CD1c-positive myeloid dendritic cell (primary cell): ENCODE results near the gene ASTN1.

Source experiments
- DNase-seq: peaks from one replicate; pipeline ENCODE4 v3.0.0-alpha.2; 2016; ENCODE audit errors: extremely low spot score

The ASTN1 gene

DNA sequence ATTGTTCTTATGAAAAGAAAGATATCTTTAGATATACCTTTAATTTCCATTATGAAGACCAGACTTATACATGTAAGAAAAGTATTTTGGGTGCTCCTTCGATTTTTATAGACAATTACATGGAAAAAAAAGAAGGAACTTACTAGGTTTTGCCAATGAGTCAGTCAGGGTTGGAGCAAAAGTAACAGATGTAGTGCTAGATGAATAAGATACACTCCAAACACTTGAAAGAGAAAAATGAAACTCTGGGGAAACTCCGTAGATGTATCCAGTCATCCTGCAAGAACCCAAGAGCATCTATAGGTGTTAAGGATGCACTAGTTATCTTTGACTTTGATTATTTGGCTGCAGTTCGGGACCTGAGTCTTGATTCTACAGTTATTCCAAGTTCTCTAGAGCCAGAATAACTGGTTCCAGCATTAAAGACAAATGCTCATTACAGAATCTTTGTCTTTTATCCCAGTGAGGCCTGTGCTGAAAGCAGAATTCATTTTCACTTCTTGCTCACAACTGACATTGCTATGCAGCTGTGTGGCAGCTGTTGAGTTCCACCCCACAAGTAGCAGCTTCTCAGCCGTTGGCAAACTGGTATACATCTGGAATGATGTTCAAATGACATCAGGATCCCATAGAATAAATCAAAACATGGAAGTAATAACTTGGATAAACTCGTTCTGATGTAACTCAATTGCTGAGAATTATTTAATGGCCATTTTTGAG lies 326.1 kb downstream of the ASTN1 start:
- no peak for DNase-seq

DNA sequence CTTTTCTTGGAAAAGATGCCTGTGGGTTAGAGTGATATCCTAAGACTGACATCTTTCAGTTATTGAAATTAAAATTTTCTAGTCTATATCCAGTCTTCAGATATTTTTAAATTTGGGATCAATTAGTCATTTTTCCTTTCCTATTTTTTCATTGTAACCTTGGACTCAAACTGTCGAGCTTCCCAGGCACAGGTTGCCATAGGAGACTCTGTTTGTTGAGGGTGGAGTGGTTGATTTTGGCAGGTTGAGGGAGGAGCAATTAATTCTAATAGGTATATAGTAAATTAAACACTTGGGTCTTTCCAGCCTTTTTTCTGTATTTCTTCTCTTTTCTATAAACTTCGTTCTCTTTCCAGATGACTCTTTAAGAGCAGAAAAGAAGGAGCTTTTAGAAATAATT lies 326.8 kb downstream of the ASTN1 start:
- DNase-seq: no peak

DNA sequence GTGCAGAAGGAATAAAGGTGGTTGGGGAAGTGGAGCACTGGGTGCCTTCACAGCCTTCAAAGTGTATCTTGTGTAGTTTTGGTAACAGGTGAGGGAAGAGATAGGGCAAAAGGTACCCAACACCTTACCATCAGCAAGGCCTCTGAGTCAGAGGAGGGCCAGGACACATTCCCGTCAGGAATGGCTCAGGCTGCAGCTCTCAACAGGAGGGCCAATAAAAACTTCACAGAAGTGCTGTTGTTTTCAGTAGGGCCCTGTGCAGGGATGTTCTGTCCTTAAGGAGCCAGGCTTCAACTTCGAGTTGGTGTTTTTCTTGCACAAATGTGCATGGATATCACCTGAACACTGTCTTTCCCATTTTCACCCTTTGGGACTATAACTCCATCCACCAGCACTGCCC lies 333.4 kb downstream of the ASTN1 start:
- no peak for DNase-seq

DNA sequence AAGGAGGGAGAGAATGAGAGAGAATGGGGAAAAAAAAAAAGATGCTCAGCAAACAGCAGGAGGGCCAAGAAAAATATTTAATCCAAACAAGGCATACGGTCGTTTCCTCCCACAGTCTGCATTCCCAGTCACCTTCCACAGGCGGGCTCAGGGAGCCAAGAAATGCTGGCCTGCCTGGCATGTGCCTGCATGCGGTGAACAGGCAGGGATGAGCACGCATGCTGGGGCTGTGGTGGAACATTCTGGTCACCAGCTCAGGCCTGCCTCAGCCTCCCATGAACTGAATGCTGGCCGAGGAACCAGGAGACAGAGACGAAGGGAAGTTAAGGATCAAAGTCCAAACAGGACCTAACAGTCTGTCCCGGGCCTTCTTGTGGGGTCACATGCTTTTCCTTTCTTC lies 335.3 kb downstream of the ASTN1 start:
- no peak for DNase-seq

DNA sequence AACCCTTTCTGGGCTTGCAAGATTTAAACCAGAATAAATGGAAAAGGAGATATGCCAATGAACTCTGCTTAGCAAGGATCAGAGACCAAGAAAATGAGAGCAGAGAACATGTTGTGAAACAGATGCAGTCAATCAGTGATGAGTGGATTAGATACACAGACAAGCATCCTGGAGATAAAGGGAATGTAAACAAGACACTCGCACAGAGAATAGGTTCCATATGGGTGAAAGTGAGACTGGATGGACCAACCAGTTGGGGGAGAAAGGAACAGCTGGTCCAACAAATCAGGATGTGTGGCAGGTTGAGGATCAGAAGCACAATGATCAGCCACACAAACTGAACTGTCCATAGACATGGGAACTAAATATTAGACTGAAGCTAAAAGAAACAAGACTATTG lies 338.2 kb downstream of the ASTN1 start:
- no peak for DNase-seq

DNA sequence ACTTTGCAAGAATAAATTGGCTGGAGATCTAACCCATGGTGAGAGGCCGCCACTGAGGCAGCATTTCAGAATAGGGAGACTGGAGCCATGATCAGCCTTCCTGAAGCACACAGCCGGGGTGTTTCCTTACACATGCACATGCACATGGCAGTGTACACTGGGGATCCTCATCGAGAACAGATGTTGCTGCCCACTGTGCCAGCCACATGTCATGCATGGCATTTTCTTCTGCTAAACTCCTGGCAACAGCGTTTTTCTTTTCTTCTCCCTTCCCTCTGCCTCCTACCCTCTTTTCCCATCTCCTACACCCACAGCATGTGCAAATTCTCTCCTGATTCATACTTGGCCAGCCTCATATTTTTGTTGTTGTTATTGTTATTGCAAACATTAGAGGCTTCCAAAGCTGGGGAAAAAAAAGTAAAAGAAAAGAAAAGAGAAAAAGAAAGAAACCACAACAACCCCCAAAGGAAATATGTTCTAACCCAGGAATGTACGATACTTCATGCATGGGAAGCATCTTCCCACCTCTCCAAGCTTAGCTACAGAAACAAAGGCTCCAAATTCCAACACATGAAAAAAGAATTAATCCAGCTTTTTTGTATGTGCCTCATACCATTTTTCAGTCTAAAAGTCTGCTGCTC lies 344.0 kb downstream of the ASTN1 start:
- no peak for DNase-seq

DNA sequence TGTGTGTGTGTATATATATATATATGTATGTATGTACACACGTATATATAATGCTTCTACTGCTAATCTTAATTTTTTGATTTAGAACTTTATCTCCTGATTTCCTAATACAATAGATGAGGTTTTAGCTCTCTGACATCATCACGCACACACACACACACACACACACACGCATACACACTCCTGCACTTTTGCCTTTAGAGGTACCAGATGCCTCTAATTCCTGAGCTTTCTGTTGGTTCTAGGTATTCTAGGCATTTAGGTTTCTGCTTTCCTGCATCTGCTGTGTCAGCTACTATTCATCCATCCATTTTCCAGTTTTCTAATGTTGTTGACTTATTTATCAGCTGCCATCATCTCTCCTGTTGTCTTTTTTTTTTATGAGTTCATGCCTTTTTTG lies 348.3 kb downstream of the ASTN1 start:
- no peak for DNase-seq

DNA sequence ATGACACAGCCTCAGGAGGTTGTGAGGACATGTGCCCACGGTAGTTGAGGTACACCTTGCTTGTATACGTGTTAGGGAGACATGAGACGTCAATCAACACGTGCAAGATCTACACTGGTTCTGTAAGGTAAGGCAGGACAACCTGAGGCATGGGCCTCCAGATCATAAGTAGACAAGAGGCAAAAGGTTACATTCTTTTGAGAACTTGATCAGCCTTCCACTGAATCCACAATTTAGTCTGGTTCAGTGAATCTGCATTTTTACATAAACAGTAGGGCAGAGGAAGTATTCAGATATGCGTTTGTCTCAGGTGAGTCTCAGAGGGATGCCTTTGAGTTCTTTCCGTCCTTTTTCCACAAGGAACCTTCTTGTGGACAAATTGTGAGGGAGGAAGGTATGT lies 348.9 kb downstream of the ASTN1 start:
- no peak for DNase-seq

DNA sequence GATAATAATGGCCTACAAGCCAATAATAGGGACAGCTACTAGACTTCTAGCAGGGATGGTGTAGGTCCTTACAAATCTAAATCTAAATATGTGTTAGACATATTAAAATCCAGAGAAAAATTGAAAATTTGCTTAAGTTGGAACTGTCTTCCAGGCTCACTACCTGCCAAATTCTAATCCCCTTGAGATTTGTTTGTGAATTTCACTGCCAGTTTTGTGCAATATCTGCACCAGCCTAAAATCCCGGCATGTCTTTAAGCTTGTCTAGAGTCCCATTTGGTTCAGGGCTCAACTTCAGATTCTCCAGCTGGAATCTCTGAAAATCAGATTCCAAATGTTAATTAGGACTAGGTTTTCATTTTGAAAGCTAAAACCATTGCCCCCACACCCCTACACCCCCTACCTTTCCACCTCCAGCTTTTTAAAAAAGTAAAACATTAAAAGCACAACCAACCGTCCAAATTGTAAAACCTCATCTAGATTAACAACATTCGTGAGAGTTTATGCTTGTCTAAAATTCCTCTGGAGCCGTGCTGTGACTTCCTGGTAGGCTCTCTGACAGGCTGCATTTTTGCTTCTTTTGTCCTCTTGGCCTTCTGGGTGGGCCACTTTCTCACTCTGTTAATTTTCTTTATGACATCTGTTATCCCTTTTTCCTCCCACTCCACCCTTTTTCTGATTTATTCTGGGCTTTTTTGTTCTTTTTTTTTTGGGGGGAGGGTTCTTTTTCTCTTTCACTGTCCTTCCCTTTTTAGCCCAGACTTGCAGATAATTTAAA lies 352.8 kb downstream of the ASTN1 start:
- no peak for DNase-seq

DNA sequence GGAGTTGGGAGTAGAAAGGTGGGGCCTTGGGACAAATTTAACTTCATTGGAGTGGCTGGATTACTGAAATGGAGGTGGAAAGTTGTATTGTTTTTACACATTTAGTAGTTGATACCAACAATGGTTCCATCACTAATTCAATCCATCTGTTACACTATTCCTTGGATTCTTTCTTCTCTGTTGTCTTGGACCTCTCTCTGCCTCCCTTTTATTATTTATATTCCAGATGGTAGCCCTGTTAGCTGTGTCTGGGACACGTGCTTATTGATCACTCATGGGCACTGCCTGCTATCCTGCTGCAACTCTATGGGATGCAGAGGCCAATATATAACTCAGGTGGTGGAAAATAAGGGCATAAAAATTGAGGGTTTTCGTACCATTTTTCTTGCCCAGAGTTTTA lies 355.2 kb downstream of the ASTN1 start:
- no peak for DNase-seq
